Measurements from ENCODE around the gene PPP3CA. TPM values are rescaled to one million over a fixed set of nuclear protein-coding genes. Genes with fewer than 3 reads are reported as not detected.
A peak's percentile ranks its signal among the peaks of the same experiment; 100 is the strongest.

The PPP3CA gene
- total and polyA plus RNA-seq, 4 experiments from 2014 or later = 5.0 to 41.8 (median 22.9) TPM

DNA sequence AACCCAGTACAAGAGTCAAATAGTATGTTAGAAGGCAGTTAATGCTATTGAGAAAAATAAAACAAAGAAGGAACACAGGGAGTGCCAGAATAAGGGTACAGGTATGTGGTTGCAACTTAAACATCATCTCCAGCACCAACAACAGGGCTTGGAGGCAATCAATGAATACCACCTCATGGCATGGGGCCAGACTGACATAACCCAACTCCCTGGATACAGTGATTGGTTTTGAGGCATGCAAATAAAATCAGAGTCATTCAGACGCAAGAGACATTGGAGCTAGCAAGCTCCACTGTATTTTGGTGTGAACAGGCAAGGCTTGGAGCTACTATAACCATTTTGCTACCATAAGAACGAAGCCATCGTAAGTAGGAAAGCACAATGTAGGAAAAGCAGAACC, 56.7 kb downstream of the PPP3CA start:
- H3K4me3 ChIP-seq (ENCODE audit: low read length in 2 of 2) = no peak overlapping the region
- no peaks in the 10 kb centered on the region for H3K36me3 ChIP-seq (ENCODE audit: insufficient read depth, low read length)
- H3K27ac ChIP-seq (ENCODE audit: low read depth, low read length) = no peak overlapping the region
- Mint-ChIP-seq H3K27me3 (no peaks in the 10 kb centered on the region), H3K4me3 (no peak overlapping the region), H3K36me3 (no peaks in the 10 kb centered on the region), H3K9me3 (no peaks in the 10 kb centered on the region), H3K27ac (no peak overlapping the region), H3K4me1 (peaks cover 36 to 71% (median 58%) of the 10 kb centered on the region in 4 donors)
- H3K9me3 ChIP-seq (ENCODE audit: control insufficient read depth in 1 of 2, low read length in 2 of 2) = no peaks in the 10 kb centered on the region
- H3K27me3 ChIP-seq (ENCODE audit: insufficient read depth, low read length) = no peaks in the 10 kb centered on the region
- peaks cover 41% of the 10 kb centered on the region for H3K4me1 ChIP-seq (ENCODE audit: insufficient read depth, low read length)
- DNase-seq = no peak
- ChIA-PET POLR2A (ENCODE audit: partially characterized antibody) (interaction anchor here (1.1 kb wide), 1 partner anchor 57 kb away, joined by 3 read pairs; the partner anchor contains the start of gene PPP3CA), CTCF (ENCODE audit: partially characterized antibody) (no interaction called here)
- intact Hi-C loops (cut with micrococcal nuclease) = no loop called here

DNA sequence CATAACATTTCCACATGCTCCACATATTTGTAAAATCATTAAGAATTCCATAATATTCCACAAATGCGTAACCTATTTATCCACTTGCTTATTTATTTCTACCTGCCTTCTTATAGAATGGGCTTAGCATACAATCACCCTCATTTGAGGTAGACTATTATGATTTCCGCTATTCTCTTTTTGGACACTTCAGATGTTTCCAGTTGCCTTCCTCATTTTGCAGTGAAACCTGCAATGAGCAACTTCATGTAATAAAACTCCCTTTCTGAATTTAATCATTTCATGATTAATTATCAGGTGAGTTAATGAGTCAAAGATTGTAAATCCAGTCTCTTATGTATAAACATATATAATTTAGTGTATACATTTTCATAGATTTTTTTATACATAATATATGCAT, 58.0 kb downstream of the PPP3CA start:
- no peaks in the 10 kb centered on the region for H3K9me3 ChIP-seq (ENCODE audit: control insufficient read depth in 1 of 2, low read length in 2 of 2)
- Mint-ChIP-seq H3K27ac (peak overlapping the region in 2 of 7 donors; percentile 7 to 51), H3K27me3 (no peaks in the 10 kb centered on the region), H3K9me3 (no peaks in the 10 kb centered on the region), H3K36me3 (no peaks in the 10 kb centered on the region), H3K4me1 (peaks cover 47 to 84% (median 69%) of the 10 kb centered on the region in 4 donors), H3K4me3 (peak overlapping the region in 2 of 8 donors; percentile 14 to 25)
- intact Hi-C loops (cut with micrococcal nuclease) = loop anchor here (5.0 kb wide), 1 partner anchor 38 kb away; no protein-coding TSS in a partner anchor
- no peak overlapping the region for H3K4me3 ChIP-seq (ENCODE audit: low read length in 2 of 2)
- no peaks in the 10 kb centered on the region for H3K27me3 ChIP-seq (ENCODE audit: insufficient read depth, low read length)
- no peaks in the 10 kb centered on the region for H3K36me3 ChIP-seq (ENCODE audit: insufficient read depth, low read length)
- H3K4me1 ChIP-seq (ENCODE audit: insufficient read depth, low read length) = peaks cover 55% of the 10 kb centered on the region
- H3K27ac ChIP-seq (ENCODE audit: low read depth, low read length) = no peak overlapping the region
- POLR2A ChIA-PET (ENCODE audit: partially characterized antibody) = interaction anchor here (0.5 kb wide), 1 partner anchor 47 kb away, joined by 4 read pairs; no protein-coding TSS in a partner anchor
- CTCF ChIA-PET (ENCODE audit: partially characterized antibody) = no interaction called here
- no peak for DNase-seq

DNA sequence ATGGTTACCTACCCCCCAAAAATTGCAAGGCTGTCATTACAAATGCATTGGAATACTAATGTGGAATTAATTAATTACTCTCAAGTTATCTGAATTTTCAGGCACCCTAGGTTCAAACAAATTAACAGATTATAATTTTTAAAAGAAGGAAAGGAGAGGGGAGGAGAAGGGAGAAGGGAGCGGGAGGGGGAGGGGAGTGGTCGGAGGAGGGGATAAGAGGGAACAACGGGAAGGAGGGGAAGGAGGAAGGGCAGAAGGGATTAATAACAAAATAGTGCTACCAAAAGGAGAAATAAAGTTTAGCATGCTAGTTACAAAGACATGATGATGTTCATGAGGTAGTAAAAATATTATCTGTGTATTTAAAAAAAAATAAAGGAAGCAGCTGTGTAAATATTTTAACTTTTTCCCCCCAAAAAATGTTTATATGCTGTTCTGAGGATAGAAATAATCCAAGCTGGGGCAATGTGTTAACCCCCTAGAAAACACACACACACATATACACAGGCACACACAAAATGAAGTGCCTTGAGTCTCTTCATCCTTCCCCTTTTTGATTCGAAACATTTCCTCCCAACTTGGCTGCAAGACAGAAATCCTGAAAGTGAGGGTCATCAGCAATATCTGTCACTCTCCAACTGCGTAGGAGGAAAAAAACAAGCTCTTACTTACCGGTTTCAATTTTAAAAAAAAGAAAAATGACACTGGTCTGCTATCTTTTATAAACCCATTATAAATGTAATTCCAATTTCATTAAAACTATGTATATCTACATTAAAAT, 58.8 kb downstream of the PPP3CA start:
- Histone ChIP-seq H3K4me3 (ENCODE audit: low read length in 2 of 2) (no peak overlapping the region), H3K4me1 (ENCODE audit: insufficient read depth, low read length) (peaks cover 62% of the 10 kb centered on the region), H3K36me3 (ENCODE audit: insufficient read depth, low read length) (no peaks in the 10 kb centered on the region), H3K27ac (ENCODE audit: low read depth, low read length) (no peak overlapping the region), H3K27me3 (ENCODE audit: insufficient read depth, low read length) (no peaks in the 10 kb centered on the region), H3K9me3 (ENCODE audit: control insufficient read depth in 1 of 2, low read length in 2 of 2) (no peaks in the 10 kb centered on the region)
- ChIA-PET POLR2A (ENCODE audit: partially characterized antibody) (no interaction called here), CTCF (ENCODE audit: partially characterized antibody) (no interaction called here)
- no peaks in the 10 kb centered on the region for H3K27me3 Mint-ChIP-seq
- H3K36me3 Mint-ChIP-seq = no peaks in the 10 kb centered on the region
- H3K9me3 Mint-ChIP-seq = no peaks in the 10 kb centered on the region
- H3K4me3 Mint-ChIP-seq = peak overlapping the region in 1 of 8 donors; percentile 44
- intact Hi-C loops (cut with micrococcal nuclease) = loop anchor here (5.0 kb wide), 1 partner anchor 39 kb away; no protein-coding TSS in a partner anchor
- peak overlapping the region in 3 of 7 donors; percentile 71 to 85 (median 76) for H3K27ac Mint-ChIP-seq
- H3K4me1 Mint-ChIP-seq = peaks cover 48 to 86% (median 73%) of the 10 kb centered on the region in 4 donors
- DNase-seq = no peak

DNA sequence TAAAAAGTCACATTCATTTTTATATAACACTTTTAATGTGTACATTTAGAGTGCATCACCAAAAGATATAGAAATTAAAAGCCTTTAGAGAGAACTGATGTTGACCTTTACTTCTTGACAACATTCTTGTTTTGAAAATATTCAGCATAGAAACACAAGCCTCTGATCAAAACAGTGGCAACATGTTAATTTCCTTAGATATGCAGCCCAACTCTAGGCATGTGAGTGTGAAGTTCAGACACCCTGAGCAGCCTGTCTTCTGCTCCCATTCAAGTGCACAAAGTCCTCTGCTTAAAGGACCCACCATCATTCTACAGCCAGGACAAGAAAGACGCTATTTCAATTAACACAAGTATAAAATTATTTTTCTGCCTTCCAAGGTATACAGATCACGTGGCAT, 60.0 kb downstream of the PPP3CA start:
- ChIA-PET CTCF (ENCODE audit: partially characterized antibody) (interaction anchor here (1.9 kb wide), 1 partner anchor 19 kb away, joined by 6 read pairs; no protein-coding TSS in a partner anchor), POLR2A (ENCODE audit: partially characterized antibody) (no interaction called here)
- peak overlapping the region in 5 of 8 donors; percentile 16 to 72 (median 31) for H3K4me3 Mint-ChIP-seq
- H3K4me1 Mint-ChIP-seq = peaks cover 52 to 89% (median 78%) of the 10 kb centered on the region in 4 donors
- H3K4me3 ChIP-seq (ENCODE audit: low read length in 2 of 2) = no peak overlapping the region
- H3K27ac ChIP-seq (ENCODE audit: low read depth, low read length) = no peak overlapping the region
- no peaks in the 10 kb centered on the region for H3K36me3 Mint-ChIP-seq
- no peaks in the 10 kb centered on the region for H3K27me3 Mint-ChIP-seq
- peak overlapping the region in 6 of 7 donors; percentile 61 to 89 (median 76) for H3K27ac Mint-ChIP-seq
- DNase-seq = peak in 1 of 5 donors; percentile 16
- peaks cover 75% of the 10 kb centered on the region for H3K4me1 ChIP-seq (ENCODE audit: insufficient read depth, low read length)
- no peaks in the 10 kb centered on the region for H3K9me3 ChIP-seq (ENCODE audit: control insufficient read depth in 1 of 2, low read length in 2 of 2)
- H3K9me3 Mint-ChIP-seq = no peaks in the 10 kb centered on the region
- intact Hi-C loops (cut with micrococcal nuclease) = loop anchor here (2.0 to 5.0 kb wide), 2 partner anchors 15 to 40 kb away; no protein-coding TSS in a partner anchor
- no peaks in the 10 kb centered on the region for H3K27me3 ChIP-seq (ENCODE audit: insufficient read depth, low read length)
- H3K36me3 ChIP-seq (ENCODE audit: insufficient read depth, low read length) = no peaks in the 10 kb centered on the region

DNA sequence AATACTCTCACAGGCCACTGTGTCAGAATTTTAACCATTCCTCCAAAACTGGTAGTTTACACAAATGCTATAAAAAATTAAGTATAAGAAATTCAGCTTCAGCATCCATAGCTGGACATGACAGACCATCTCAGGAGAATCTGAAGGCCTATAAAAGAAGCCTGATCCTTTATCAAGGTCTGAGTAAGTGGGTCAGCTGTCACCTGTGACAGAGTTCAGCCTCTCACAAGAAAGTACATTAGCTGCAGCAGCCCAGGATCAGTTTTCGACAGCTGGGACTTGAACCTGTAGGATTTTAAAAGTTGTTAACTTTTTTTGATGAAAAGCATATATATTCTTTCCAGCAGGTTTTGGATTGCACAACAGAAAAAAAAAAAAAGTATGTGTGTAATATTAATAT, 60.7 kb downstream of the PPP3CA start:
- no peak overlapping the region for H3K4me3 Mint-ChIP-seq
- Histone ChIP-seq H3K27me3 (ENCODE audit: insufficient read depth, low read length) (no peaks in the 10 kb centered on the region), H3K4me3 (ENCODE audit: low read length in 2 of 2) (no peak overlapping the region), H3K27ac (ENCODE audit: low read depth, low read length) (no peak overlapping the region), H3K36me3 (ENCODE audit: insufficient read depth, low read length) (no peaks in the 10 kb centered on the region), H3K4me1 (ENCODE audit: insufficient read depth, low read length) (peaks cover 81% of the 10 kb centered on the region), H3K9me3 (ENCODE audit: control insufficient read depth in 1 of 2, low read length in 2 of 2) (no peaks in the 10 kb centered on the region)
- peaks cover 58 to 90% (median 81%) of the 10 kb centered on the region in 4 donors for H3K4me1 Mint-ChIP-seq
- H3K9me3 Mint-ChIP-seq = no peaks in the 10 kb centered on the region
- no peaks in the 10 kb centered on the region for H3K27me3 Mint-ChIP-seq
- ChIA-PET CTCF (ENCODE audit: partially characterized antibody) (interaction anchor here (1.9 kb wide), 1 partner anchor 20 kb away, joined by 6 read pairs; no protein-coding TSS in a partner anchor), POLR2A (ENCODE audit: partially characterized antibody) (no interaction called here)
- peak overlapping the region in 2 of 7 donors; percentile 43 to 55 for H3K27ac Mint-ChIP-seq
- DNase-seq = no peak
- no peaks in the 10 kb centered on the region for H3K36me3 Mint-ChIP-seq
- intact Hi-C loops (cut with micrococcal nuclease) = loop anchor here (2.0 to 5.0 kb wide), 2 partner anchors 16 to 41 kb away; no protein-coding TSS in a partner anchor

DNA sequence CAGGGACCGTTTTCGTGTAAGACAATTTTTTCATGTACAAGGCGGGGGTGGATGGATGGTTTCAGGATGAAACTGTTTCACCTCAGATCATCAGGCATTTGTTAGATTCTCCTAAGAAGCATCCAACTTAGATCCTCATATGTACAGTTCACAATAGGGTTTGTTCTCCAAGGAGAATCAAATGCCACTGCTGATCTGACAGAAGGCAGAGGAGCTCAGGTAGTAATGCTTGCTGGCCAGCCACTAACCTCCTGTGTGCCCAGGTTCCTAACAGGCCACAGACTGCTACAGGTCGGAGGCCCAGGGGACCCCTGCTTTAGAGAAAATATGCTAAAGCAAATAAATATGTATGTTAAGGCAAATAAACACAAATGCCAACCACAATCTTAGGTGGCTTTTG, 61.3 kb downstream of the PPP3CA start:
- Mint-ChIP-seq H3K27me3 (no peaks in the 10 kb centered on the region), H3K4me1 (peaks cover 55 to 85% (median 77%) of the 10 kb centered on the region in 4 donors), H3K4me3 (no peak overlapping the region), H3K9me3 (no peaks in the 10 kb centered on the region), H3K27ac (peak overlapping the region; percentile 2 to 90 (median 55)), H3K36me3 (no peaks in the 10 kb centered on the region)
- Histone ChIP-seq H3K27me3 (ENCODE audit: insufficient read depth, low read length) (no peaks in the 10 kb centered on the region), H3K27ac (ENCODE audit: low read depth, low read length) (no peak overlapping the region), H3K9me3 (ENCODE audit: control insufficient read depth in 1 of 2, low read length in 2 of 2) (no peaks in the 10 kb centered on the region), H3K36me3 (ENCODE audit: insufficient read depth, low read length) (no peaks in the 10 kb centered on the region), H3K4me1 (ENCODE audit: insufficient read depth, low read length) (peaks cover 82% of the 10 kb centered on the region), H3K4me3 (ENCODE audit: low read length in 2 of 2) (no peak overlapping the region)
- ChIA-PET CTCF (ENCODE audit: partially characterized antibody) (interaction anchor here (1.9 kb wide), 1 partner anchor 20 kb away, joined by 6 read pairs; no protein-coding TSS in a partner anchor), POLR2A (ENCODE audit: partially characterized antibody) (no interaction called here)
- no peak for DNase-seq
- intact Hi-C loops (cut with micrococcal nuclease) = loop anchor here (2.0 to 5.0 kb wide), 2 partner anchors 17 to 41 kb away; no protein-coding TSS in a partner anchor

DNA sequence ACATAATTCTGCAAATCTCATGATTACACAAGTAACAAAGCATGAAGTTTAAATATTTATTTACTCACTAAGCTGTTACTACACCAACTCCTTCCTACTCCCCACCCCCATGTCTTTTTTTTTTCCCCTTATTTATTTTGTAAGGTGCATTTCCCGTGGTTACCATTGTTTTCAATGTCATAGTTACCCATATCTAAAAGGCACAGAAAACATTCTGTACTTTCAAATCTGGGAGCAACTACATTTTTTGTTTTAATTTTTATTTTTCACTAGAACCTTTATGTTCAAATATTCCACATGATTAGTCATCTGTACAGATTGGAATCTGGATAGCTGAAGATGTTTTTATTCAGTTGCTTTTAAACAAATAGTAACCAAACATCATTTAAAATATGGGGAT, 62.8 kb downstream of the PPP3CA start:
- CTCF ChIA-PET (ENCODE audit: partially characterized antibody) = no interaction called here
- Mint-ChIP-seq H3K27ac (peak overlapping the region; percentile 42 to 90 (median 65)), H3K9me3 (no peaks in the 10 kb centered on the region), H3K4me1 (peaks cover 51 to 83% (median 74%) of the 10 kb centered on the region in 4 donors), H3K4me3 (peak overlapping the region in 6 of 8 donors; percentile 1 to 69 (median 16)), H3K36me3 (peaks cover 0 to 8% of the 10 kb centered on the region in 2 donors), H3K27me3 (no peaks in the 10 kb centered on the region)
- H3K9me3 ChIP-seq (ENCODE audit: control insufficient read depth in 1 of 2, low read length in 2 of 2) = no peaks in the 10 kb centered on the region
- no peaks in the 10 kb centered on the region for H3K36me3 ChIP-seq (ENCODE audit: insufficient read depth, low read length)
- DNase-seq = peak in 4 of 5 donors; percentile 40 to 68 (median 60)
- POLR2A ChIA-PET (ENCODE audit: partially characterized antibody) = interaction anchor here (3.7 kb wide), 1 partner anchor 63 kb away, joined by 21 read pairs; the partner anchor contains the start of gene PPP3CA
- no peaks in the 10 kb centered on the region for H3K27me3 ChIP-seq (ENCODE audit: insufficient read depth, low read length)
- H3K4me1 ChIP-seq (ENCODE audit: insufficient read depth, low read length) = peaks cover 70% of the 10 kb centered on the region
- no peak overlapping the region for H3K27ac ChIP-seq (ENCODE audit: low read depth, low read length)
- no peak overlapping the region for H3K4me3 ChIP-seq (ENCODE audit: low read length in 2 of 2)
- intact Hi-C loops (cut with micrococcal nuclease) = no loop called here

Data from CD4-positive, alpha-beta memory T cell (primary cell).